IMR-90 (cell line): ENCODE measurements around the gene BRF1. TPM values are rescaled to one million over a fixed set of nuclear protein-coding genes. Genes with fewer than 3 reads are reported as not detected.

Experiments used
- ATAC-seq: fragments of 200-7000 bp; cut with Tn5 transposase; 2 replicates; pipeline ENCODE4 v1.9.1; 2020; ENCODE audit warnings: low read depth, mild to moderate bottlenecking, moderate library complexity
- BruUV-seq: library from RNA; stranded (reverse); fragments of 400-500 nt; replicated peaks from 2 replicates; lab custom pipeline; 2021; lab: Mats Ljungman, UMichigan
- CTCF ChIA-PET: fragments of 300-600 bp; formaldehyde crosslinking; extraction: SDS; loops from one replicate; lab custom pipeline; 2021; ENCODE audit warnings: antibody characterized with exemption; lab: Yijun Ruan, JAX
- POLR2A ChIA-PET: fragments of 300-600 bp; sonication (Branson Sonifier 250); formaldehyde crosslinking; loops from one replicate; lab custom pipeline; 2022; ENCODE audit warnings: antibody characterized with exemption; ENCODE audit not compliant: unreplicated experiment; lab: Charles Lee
- DNase-seq: peaks from one replicate; pipeline ENCODE4 v3.0.0; 2013
- H2AFZ ChIP-seq: replicated peaks from 2 replicates; pipeline ENCODE3; 2013; ENCODE audit warnings: low read length, mild to moderate bottlenecking; ENCODE audit not compliant: poor library complexity
- H2AK5ac ChIP-seq: 2 replicates; pipeline ENCODE4 v1.6.1; 2013; ENCODE audit warnings: low read depth, low read length, inconsistent platforms
- H2AK9ac ChIP-seq: replicated peaks from 2 replicates; pipeline ENCODE3; 2013; ENCODE audit warnings: mild to moderate bottlenecking, low read depth, low read length, moderate library complexity; ENCODE audit not compliant: poor library complexity
- H2BK120ac ChIP-seq: 2 replicates; pipeline ENCODE4 v1.6.1; 2013; ENCODE audit warnings: low read depth, low read length, inconsistent platforms
- H2BK15ac ChIP-seq: 3 replicates; pipeline ENCODE4 v1.6.1; 2013; ENCODE audit warnings: low read depth, low read length, inconsistent platforms
- H2BK20ac ChIP-seq: 2 replicates; pipeline ENCODE4 v1.6.1; 2013; ENCODE audit warnings: low read depth, mild to moderate bottlenecking, inconsistent platforms, low read length, moderate library complexity
- H2BK5ac ChIP-seq: 2 replicates; pipeline ENCODE4 v1.6.1; 2013; ENCODE audit warnings: mild to moderate bottlenecking, low read depth, low read length, inconsistent platforms; ENCODE audit not compliant: poor library complexity, severe bottlenecking
- H3K14ac ChIP-seq: replicated peaks from 2 replicates; pipeline ENCODE4 v1.6.1; 2013; ENCODE audit warnings: low read depth, low read length, inconsistent platforms
- H3K18ac ChIP-seq: 2 replicates; pipeline ENCODE4 v1.6.1; 2013; ENCODE audit warnings: low read depth, low read length, control low read depth
- H3K23ac ChIP-seq: 2 replicates; pipeline ENCODE4 v1.6.1; 2013; ENCODE audit warnings: low read depth, low read length, inconsistent platforms
- H3K27ac ChIP-seq: 2 replicates; pipeline ENCODE4 v1.5.1; 2013; ENCODE audit warnings: mild to moderate bottlenecking, control low read depth, low read length; ENCODE audit not compliant: insufficient read depth
- H3K27me3 ChIP-seq: 2 replicates; pipeline ENCODE4 v1.6.1; 2013; ENCODE audit warnings: low read length; ENCODE audit not compliant: control insufficient read depth, insufficient read depth
- H3K36me3 ChIP-seq: 2 replicates; pipeline ENCODE4 v1.6.1; 2013; ENCODE audit warnings: low read length, mixed read lengths; ENCODE audit not compliant: control insufficient read depth, insufficient read depth
- H3K4ac ChIP-seq: 2 replicates; pipeline ENCODE4 v1.6.1; 2013; ENCODE audit warnings: low read depth, low read length, inconsistent platforms
- H3K4me1 ChIP-seq: 2 replicates; pipeline ENCODE4 v1.6.1; 2013; ENCODE audit warnings: low read length, mixed read lengths; ENCODE audit not compliant: control insufficient read depth, insufficient read depth
- H3K4me2 ChIP-seq: 2 replicates; pipeline ENCODE4 v1.6.1; 2013; ENCODE audit warnings: low read depth, mild to moderate bottlenecking, control low read depth, low read length, moderate library complexity
- H3K4me3 ChIP-seq: 2 replicates; pipeline ENCODE4 v1.5.1; 2013; ENCODE audit warnings: low read depth, mild to moderate bottlenecking, control low read depth, low read length, moderate library complexity; ENCODE audit not compliant: insufficient read depth
- H3K56ac ChIP-seq: 2 replicates; pipeline ENCODE4 v1.6.1; 2013; ENCODE audit warnings: low read length, inconsistent platforms; ENCODE audit not compliant: insufficient read depth; ENCODE audit errors: extremely low read depth
- H3K79me1 ChIP-seq, 2 experiments: 2 replicates each; pipeline ENCODE4 v1.6.1; 2013; ENCODE audit warnings: low read length in 2 of 2, inconsistent platforms in 1 of 2, low read depth in 1 of 2
- H3K9ac ChIP-seq: 2 replicates; pipeline ENCODE4 v1.6.1; 2013; ENCODE audit warnings: low read depth, low read length, control low read depth
- H3K9me1 ChIP-seq: 2 replicates; pipeline ENCODE4 v1.6.1; 2013; ENCODE audit warnings: low read length, inconsistent platforms; ENCODE audit not compliant: insufficient read depth
- H3K9me3 ChIP-seq: 2 replicates; pipeline ENCODE4 v1.6.1; 2013; ENCODE audit warnings: low read length; ENCODE audit not compliant: control insufficient read depth, insufficient read depth
- H4K20me1 ChIP-seq: 2 replicates; pipeline ENCODE4 v1.6.1; 2013; ENCODE audit warnings: low read length, inconsistent platforms; ENCODE audit not compliant: insufficient read depth
- H4K5ac ChIP-seq: 2 replicates; pipeline ENCODE4 v1.6.1; 2013; ENCODE audit warnings: mild to moderate bottlenecking, low read depth, low read length, control low read depth
- H4K8ac ChIP-seq, 2 experiments: 2 replicates each; pipeline ENCODE4 v1.6.1; 2013; ENCODE audit warnings: low read depth in 2 of 2, low read length in 2 of 2, control low read depth in 1 of 2, inconsistent platforms in 1 of 2
- H4K91ac ChIP-seq: 2 replicates; pipeline ENCODE4 v1.6.1; 2013; ENCODE audit warnings: low read depth, low read length, inconsistent platforms; ENCODE audit not compliant: insufficient read depth
- CEBPB ChIP-seq: IDR thresholded peaks from 2 replicates; pipeline ENCODE4 v1.6.1; 2012; ENCODE audit warnings: low read depth, low read length, improper control_type of control experiment
- CHD1 ChIP-seq: IDR thresholded peaks from 2 replicates; pipeline ENCODE4 v1.6.1; 2012; ENCODE audit warnings: low read depth, low read length, improper control_type of control experiment
- CTCF ChIP-seq: conservative IDR thresholded peaks from 2 replicates; pipeline ENCODE4 v1.5.1; 2012; ENCODE audit warnings: mild to moderate bottlenecking, low read depth, low read length, improper control_type of control experiment
- ELK1 ChIP-seq: fragments of 150-350 bp; IDR thresholded peaks from 2 replicates; pipeline ENCODE4 v1.6.1; 2016; ENCODE audit warnings: low read depth, mild to moderate bottlenecking, low read length, moderate library complexity, borderline replicate concordance
- FOS ChIP-seq: fragments of 150-350 bp; IDR thresholded peaks from 2 replicates; pipeline ENCODE4 v1.6.1; 2016; ENCODE audit warnings: low read depth, low read length
- MAFK ChIP-seq: IDR thresholded peaks from 2 replicates; pipeline ENCODE4 v1.6.1; 2012; ENCODE audit warnings: low read depth, low read length, improper control_type of control experiment
- MAZ ChIP-seq: IDR thresholded peaks from 2 replicates; pipeline ENCODE4 v1.6.1; 2012; ENCODE audit warnings: low read depth, mild to moderate bottlenecking, low read length, improper control_type of control experiment, moderate library complexity, borderline replicate concordance
- MXI1 ChIP-seq: IDR thresholded peaks from 2 replicates; pipeline ENCODE4 v1.6.1; 2012; ENCODE audit warnings: low read depth, mild to moderate bottlenecking, low read length, moderate library complexity, borderline replicate concordance
- NFE2L2 ChIP-seq: fragments of 150-350 bp; IDR thresholded peaks from 2 replicates; pipeline ENCODE4 v1.6.1; 2016; ENCODE audit warnings: low read depth, mild to moderate bottlenecking, low read length
- POLR2A ChIP-seq: IDR thresholded peaks from 2 replicates; pipeline ENCODE4 v1.6.1; 2012; ENCODE audit warnings: mild to moderate bottlenecking, low read depth, low read length
- RAD21 ChIP-seq: IDR thresholded peaks from 2 replicates; pipeline ENCODE4 v1.6.1; 2012; ENCODE audit warnings: low read length, improper control_type of control experiment
- RFX5 ChIP-seq: IDR thresholded peaks from 2 replicates; pipeline ENCODE4 v1.8.0; 2012; ENCODE audit warnings: low read depth, mild to moderate bottlenecking, low read length, moderate library complexity
- SMC3 ChIP-seq: fragments of 150-350 bp; IDR thresholded peaks from 2 replicates; pipeline ENCODE4 v1.6.1; 2016; ENCODE audit warnings: low read depth, mild to moderate bottlenecking, antibody characterized with exemption, low read length, moderate library complexity
- WGBS, 2 experiments: methylation state at CpG; one replicate each; pipeline versions ENCODE4 v1.1.5 to v1.1.7; 2013; ENCODE audit warnings: missing lambda C conversion rate in 2 of 2; ENCODE audit not compliant: insufficient read length in 1 of 2; ENCODE audit errors: extremely low coverage in 2 of 2; 5-methylcytosine and 5-hydroxymethylcytosine counted together
- dilution Hi-C: fragments of 300-500 bp; cut with HindIII; formaldehyde crosslinking; loops from one replicate; pipeline ENCODE4 v1.14.3; 2018; ENCODE audit warnings: low sequenced_read_pairs; ENCODE audit not compliant: unreplicated experiment
- in situ Hi-C: fragments of 300-500 bp; cut with MboI; formaldehyde crosslinking; loops from 3 replicates; pipeline ENCODE4 v1.14.3; 2019; ENCODE audit warnings: low sequenced_read_pairs, inconsistent platforms, mixed read lengths
- intact Hi-C: fragments of 100-400 bp; cut with micrococcal nuclease; formaldehyde crosslinking; loops from 2 replicates; pipeline ENCODE4 v1.10.0; 2022
- polyA plus RNA-seq, 3 experiments: library from polyadenylated mRNA; depleted of rRNA; stranded (reverse); fragments of >200 nt; gene quantifications; 2 replicates each; pipeline ENCODE4 v1.2.3, GENCODE V29; 2012; ENCODE audit warnings: low replicate concordance in 1 of 3
- total RNA-seq: library from RNA; depleted of rRNA; stranded (reverse); fragments of >200 nt; gene quantifications from 2 replicates; pipeline ENCODE4 v1.2.3, GENCODE V29; 2012

The BRF1 gene
- total and polyA plus RNA-seq, 2 of the 4 experiments (the other 2 are of a cell fraction) = 12.4 to 16.7 TPM

- H2BK120ac ChIP-seq = no peak overlapping the region
- dilution Hi-C loops (no loop called here), in situ Hi-C loops (no loop called here), intact Hi-C loops (no loop called here)
- H2AFZ ChIP-seq = peak overlapping the region; percentile 63
- no peak overlapping the region for H2BK15ac ChIP-seq
- ATAC-seq (no peak), DNase-seq (no peak)
- no peak overlapping the region for H4K5ac ChIP-seq
- H3K27ac ChIP-seq = no peak overlapping the region
- WGBS, 2 experiments = 4% methylated on average over 75 of the region's 116 CpGs; no CpG with 5 or more reads in 1 of the 2 experiments
- no peaks in the 10 kb centered on the region for H4K20me1 ChIP-seq
- H2BK5ac ChIP-seq = no peak overlapping the region
- TF ChIP-seq POLR2A (no peak), CEBPB (no peak), ELK1 (no peak), RAD21 (no peak), FOS (no peak), RFX5 (no peak), CHD1 (no peak), CTCF (no peak), SMC3 (no peak), MAFK (no peak), MAZ (no peak), NFE2L2 (no peak), MXI1 (no peak)
- H4K91ac ChIP-seq = no peak overlapping the region
- peak overlapping the region; percentile 72 for H2AK9ac ChIP-seq
- H2BK20ac ChIP-seq = no peak overlapping the region
- H3K9me3 ChIP-seq = no peaks in the 10 kb centered on the region
- no peak overlapping the region for H3K56ac ChIP-seq
- no peaks in the 10 kb centered on the region for H3K36me3 ChIP-seq
- H3K23ac ChIP-seq = no peak overlapping the region
- CTCF ChIA-PET = no interaction called here
- no peaks in the 10 kb centered on the region for H3K9me1 ChIP-seq
- H3K18ac ChIP-seq = no peak overlapping the region
- POLR2A ChIA-PET = no interaction called here
- peak overlapping the region; percentile 4; the same call in 1 of the 2 replicates for H3K4me3 ChIP-seq
- peaks cover 3% of the 10 kb centered on the region; the same call in 1 of the 2 replicates for H3K4me1 ChIP-seq
- BruUV-seq = no TSS peak
- no peak overlapping the region for H2AK5ac ChIP-seq
- peaks cover 52% of the 10 kb centered on the region for H3K27me3 ChIP-seq
- no peak overlapping the region for H3K9ac ChIP-seq
- no peaks in the 10 kb centered on the region for H3K79me1 ChIP-seq
- peak overlapping the region; percentile 66; the same call in 1 of the 2 replicates for H3K4me2 ChIP-seq
- H3K14ac ChIP-seq = no peak overlapping the region
- H3K4ac ChIP-seq = no peak overlapping the region
- H4K8ac ChIP-seq = no peak overlapping the region
Observed at GRCh38 chr14:105167303-105168092, 133.3 kb downstream of the BRF1 start.
